PC-9 (cell line): ENCODE results near the gene SLC7A14. TPM values are rescaled to one million over a fixed set of nuclear protein-coding genes. Genes with fewer than 3 reads are reported as not detected.

Source experiments
- BruUV-seq: library from RNA; stranded (reverse); fragments of 400-500 nt; replicated peaks from 2 replicates; lab custom pipeline; 2021; lab: Mats Ljungman, UMichigan
- CTCF ChIA-PET: fragments of 300-600 bp; sonication (Branson Sonifier 250); formaldehyde crosslinking; loops from one replicate; lab custom pipeline; 2022; ENCODE audit warnings: antibody characterized with exemption; lab: Charles Lee
- POLR2A ChIA-PET: fragments of 300-600 bp; sonication (Branson Sonifier 250); formaldehyde crosslinking; loops from one replicate; lab custom pipeline; 2022; ENCODE audit warnings: antibody characterized with exemption; ENCODE audit not compliant: unreplicated experiment; lab: Charles Lee
- DNase-seq, 2 experiments: peaks; one replicate each; pipeline versions ENCODE4 v3.0.0 to v3.0.0-alpha.2; 2015 to 2022; ENCODE audit warnings: mixed read lengths in 1 of 2
- H2AFZ ChIP-seq: fragments of 200-600 bp; sonication (generic); 2 replicates; pipeline ENCODE4 v1.8.1; 2017; ENCODE audit warnings: antibody characterized with exemption
- H3F3A ChIP-seq: fragments of 200-600 bp; sonication (generic); 2 replicates; pipeline ENCODE4 v1.8.1; 2017; ENCODE audit warnings: antibody characterized with exemption, mild to moderate bottlenecking, low read depth; ENCODE audit not compliant: insufficient read depth
- H3K27ac ChIP-seq: fragments of 200-600 bp; sonication (generic); 2 replicates; pipeline ENCODE4 v1.6.1; 2016; ENCODE audit warnings: mixed run types
- H3K27me3 ChIP-seq: fragments of 200-600 bp; sonication (generic); 2 replicates; pipeline ENCODE4 v1.6.1; 2016; ENCODE audit warnings: low read depth, mixed run types; ENCODE audit not compliant: insufficient read depth
- H3K36me3 ChIP-seq: fragments of 200-600 bp; sonication (generic); 2 replicates; pipeline ENCODE4 v1.6.1; 2016; ENCODE audit warnings: low read depth, mixed run types
- H3K4me1 ChIP-seq: fragments of 200-600 bp; sonication (generic); replicated peaks from 2 replicates; pipeline ENCODE4 v1.6.1; 2016; ENCODE audit warnings: mixed run types; ENCODE audit not compliant: insufficient read depth
- H3K4me2 ChIP-seq: fragments of 200-600 bp; sonication (generic); 2 replicates; pipeline ENCODE4 v1.6.1; 2017; ENCODE audit warnings: mixed run types
- H3K4me3 ChIP-seq: fragments of 200-600 bp; sonication (generic); 2 replicates; pipeline ENCODE4 v1.6.1; 2016; ENCODE audit warnings: mixed run types
- H3K79me2 ChIP-seq: fragments of 200-600 bp; sonication (generic); 2 replicates; pipeline ENCODE4 v1.6.1; 2017; ENCODE audit warnings: low read depth, mixed run types
- H3K9me2 ChIP-seq: fragments of 200-600 bp; sonication (generic); 2 replicates; pipeline ENCODE4 v1.8.1; 2017; ENCODE audit warnings: mild to moderate bottlenecking; ENCODE audit not compliant: insufficient read depth
- H3K9me3 ChIP-seq: fragments of 200-600 bp; sonication (generic); 2 replicates; pipeline ENCODE4 v1.8.1; 2016; ENCODE audit warnings: low read depth; ENCODE audit not compliant: insufficient read depth
- H4K20me1 ChIP-seq: fragments of 200-600 bp; sonication (generic); 2 replicates; pipeline ENCODE4 v1.8.1; 2017; ENCODE audit not compliant: insufficient read depth
- EZH2 ChIP-seq: fragments of 200-600 bp; sonication (generic); IDR thresholded peaks from 2 replicates; pipeline ENCODE4 v1.8.0; 2017; ENCODE audit warnings: antibody characterized with exemption, low read depth
- intact Hi-C: fragments of 100-400 bp; cut with micrococcal nuclease; formaldehyde crosslinking; loops from one replicate; pipeline ENCODE4 v1.10.0; 2022; ENCODE audit not compliant: unreplicated experiment
- total RNA-seq: library from RNA; stranded (reverse); gene quantifications from 2 replicates; pipeline ENCODE4 v1.2.3, GENCODE V29; 2021
- TF ChIP-seq, protein P1 (sequence below): fragments of 200-600 bp; sonication (generic); conservative IDR thresholded peaks from 2 replicates; pipeline ENCODE4 v1.6.1; 2017; ENCODE audit warnings: mixed run types, antibody characterized with exemption, mild to moderate bottlenecking, moderate library complexity

The SLC7A14 gene
- total RNA-seq, 1 experiment from 2014 or later = not detected

- BruUV-seq = no TSS peak
- no peaks in the 10 kb centered on the region for H3K36me3 ChIP-seq
- no peaks in the 10 kb centered on the region for H4K20me1 ChIP-seq
- H3K9me3 ChIP-seq = no peaks in the 10 kb centered on the region
- H2AFZ ChIP-seq = no peak overlapping the region
- no peaks in the 10 kb centered on the region for H3F3A ChIP-seq
- ChIA-PET POLR2A (no interaction called here), CTCF (interaction anchor here (0.6 kb wide), 1 partner anchor 79 kb away, joined by 5 read pairs; no protein-coding TSS in a partner anchor)
- no peak overlapping the region for H3K4me2 ChIP-seq
- no peaks in the 10 kb centered on the region for H3K9me2 ChIP-seq
- H3K79me2 ChIP-seq = no peaks in the 10 kb centered on the region
- no peaks in the 10 kb centered on the region for H3K4me1 ChIP-seq
- no peaks in the 10 kb centered on the region for H3K27me3 ChIP-seq
- intact Hi-C loops = no loop called here
- no peak for DNase-seq
- no peak overlapping the region for H3K4me3 ChIP-seq
- TF ChIP-seq, protein P1, sequence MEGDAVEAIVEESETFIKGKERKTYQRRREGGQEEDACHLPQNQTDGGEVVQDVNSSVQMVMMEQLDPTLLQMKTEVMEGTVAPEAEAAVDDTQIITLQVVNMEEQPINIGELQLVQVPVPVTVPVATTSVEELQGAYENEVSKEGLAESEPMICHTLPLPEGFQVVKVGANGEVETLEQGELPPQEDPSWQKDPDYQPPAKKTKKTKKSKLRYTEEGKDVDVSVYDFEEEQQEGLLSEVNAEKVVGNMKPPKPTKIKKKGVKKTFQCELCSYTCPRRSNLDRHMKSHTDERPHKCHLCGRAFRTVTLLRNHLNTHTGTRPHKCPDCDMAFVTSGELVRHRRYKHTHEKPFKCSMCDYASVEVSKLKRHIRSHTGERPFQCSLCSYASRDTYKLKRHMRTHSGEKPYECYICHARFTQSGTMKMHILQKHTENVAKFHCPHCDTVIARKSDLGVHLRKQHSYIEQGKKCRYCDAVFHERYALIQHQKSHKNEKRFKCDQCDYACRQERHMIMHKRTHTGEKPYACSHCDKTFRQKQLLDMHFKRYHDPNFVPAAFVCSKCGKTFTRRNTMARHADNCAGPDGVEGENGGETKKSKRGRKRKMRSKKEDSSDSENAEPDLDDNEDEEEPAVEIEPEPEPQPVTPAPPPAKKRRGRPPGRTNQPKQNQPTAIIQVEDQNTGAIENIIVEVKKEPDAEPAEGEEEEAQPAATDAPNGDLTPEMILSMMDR = no peak
- no peak for TF ChIP-seq EZH2
- no peak overlapping the region for H3K27ac ChIP-seq
These were observed 53.3 kb downstream of the SLC7A14 start for GRCh38 chr3:170532573-170532972.

DNA sequence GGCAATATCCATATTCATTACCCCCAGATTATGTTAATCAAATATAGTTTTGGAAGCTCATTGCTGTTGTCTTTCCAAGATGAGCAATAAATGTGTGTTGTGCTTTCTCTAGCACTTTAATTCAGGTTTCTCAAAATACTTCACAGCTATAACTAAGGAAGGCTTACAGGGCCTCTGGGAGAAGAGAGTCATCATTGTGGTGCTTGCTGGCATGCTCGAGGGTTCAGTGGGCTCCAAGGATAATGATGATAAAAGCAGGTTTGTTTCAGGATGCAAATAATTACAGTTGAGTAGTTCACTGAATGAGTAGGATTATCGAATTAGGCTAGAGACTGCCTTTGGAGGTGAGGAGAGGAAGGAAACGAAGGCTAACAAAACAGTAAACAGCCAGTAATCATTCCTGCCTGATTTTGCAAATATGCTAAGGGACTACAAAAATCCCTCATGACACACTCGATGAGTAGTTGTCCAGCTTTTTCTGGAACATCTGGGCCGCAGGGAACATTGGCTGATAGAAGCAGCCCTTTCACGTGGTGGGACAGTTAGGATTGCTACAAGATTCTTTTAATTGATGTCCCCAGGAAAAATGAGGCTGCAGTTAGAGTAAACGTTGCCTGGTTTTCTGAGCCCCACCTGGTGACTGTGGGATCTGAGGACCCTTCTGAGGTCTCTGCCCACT is 54.1 kb downstream of the SLC7A14 start:
- CTCF ChIA-PET = interaction anchor here (1.2 kb wide), 1 partner anchor 118 kb away, joined by 3 read pairs; no protein-coding TSS in a partner anchor

DNA sequence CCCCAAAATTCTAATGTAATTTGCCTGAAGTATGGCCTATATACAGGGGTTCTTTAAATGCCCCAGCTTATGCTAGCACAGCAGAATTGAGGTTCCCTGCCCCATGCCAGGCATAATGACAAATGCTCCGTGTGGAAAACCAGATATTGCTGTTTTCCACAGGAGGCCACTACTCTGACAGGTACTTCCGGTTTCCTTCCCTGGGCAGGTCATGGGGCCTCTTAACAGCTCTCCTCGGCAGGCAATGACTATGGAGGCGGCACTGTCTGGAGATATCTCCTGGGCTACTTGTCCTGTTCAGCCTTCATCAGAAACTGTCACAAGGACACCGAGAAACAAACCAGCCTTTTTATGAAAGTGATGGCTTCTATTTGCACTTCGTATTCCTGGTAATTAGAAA is 54.8 kb downstream of the SLC7A14 start:
- ChIA-PET CTCF (interaction anchor here (1.2 kb wide), 1 partner anchor 117 kb away, joined by 3 read pairs; no protein-coding TSS in a partner anchor), POLR2A (no interaction called here)
- H3F3A ChIP-seq = no peaks in the 10 kb centered on the region
- DNase-seq = no peak
- intact Hi-C loops = no loop called here
- no peak overlapping the region for H3K27ac ChIP-seq
- no peaks in the 10 kb centered on the region for H3K27me3 ChIP-seq
- TF ChIP-seq, protein P1 = no peak
- H3K79me2 ChIP-seq = no peaks in the 10 kb centered on the region
- no peaks in the 10 kb centered on the region for H3K9me3 ChIP-seq
- BruUV-seq = no TSS peak
- no peaks in the 10 kb centered on the region for H3K36me3 ChIP-seq
- H2AFZ ChIP-seq = no peak overlapping the region
- no peaks in the 10 kb centered on the region for H3K9me2 ChIP-seq
- H3K4me1 ChIP-seq = no peaks in the 10 kb centered on the region
- no peak overlapping the region for H3K4me2 ChIP-seq
- no peaks in the 10 kb centered on the region for H4K20me1 ChIP-seq
- no peak overlapping the region for H3K4me3 ChIP-seq

More for the DNA sequence above, 54.1 kb downstream of the SLC7A14 start:
- POLR2A ChIA-PET = no interaction called here
- BruUV-seq = no TSS peak
- Histone ChIP-seq H3K36me3 (no peaks in the 10 kb centered on the region), H3K4me2 (no peak overlapping the region), H3K27me3 (no peaks in the 10 kb centered on the region), H3K79me2 (no peaks in the 10 kb centered on the region), H3K4me3 (no peak overlapping the region), H4K20me1 (no peaks in the 10 kb centered on the region), H3K4me1 (no peaks in the 10 kb centered on the region), H3K9me3 (no peaks in the 10 kb centered on the region), H2AFZ (no peak overlapping the region), H3K9me2 (no peaks in the 10 kb centered on the region), H3F3A (no peaks in the 10 kb centered on the region), H3K27ac (no peak overlapping the region)
- no peak for DNase-seq
- intact Hi-C loops = no loop called here
- TF ChIP-seq, protein P1 = no peak
- TF ChIP-seq EZH2 = no peak
